Globus pallidus (tissue), 1 donor: Measurements from ENCODE around the gene USH1C.
A peak's percentile ranks its signal among the peaks of the same experiment; 100 is the strongest.

ENCODE experiments used
- DNase-seq: peaks from one replicate; pipeline ENCODE4 v3.0.0-alpha.2; 2015; ENCODE audit warnings: low spot score

USH1C gene

GRCh38 chr11:17526326-17526725 is 17.9 kb downstream of the USH1C start:
- DNase-seq, result no peak

GRCh38 chr11:17525570-17525969 is 18.6 kb downstream of the USH1C start:
- no peak for DNase-seq

DNA sequence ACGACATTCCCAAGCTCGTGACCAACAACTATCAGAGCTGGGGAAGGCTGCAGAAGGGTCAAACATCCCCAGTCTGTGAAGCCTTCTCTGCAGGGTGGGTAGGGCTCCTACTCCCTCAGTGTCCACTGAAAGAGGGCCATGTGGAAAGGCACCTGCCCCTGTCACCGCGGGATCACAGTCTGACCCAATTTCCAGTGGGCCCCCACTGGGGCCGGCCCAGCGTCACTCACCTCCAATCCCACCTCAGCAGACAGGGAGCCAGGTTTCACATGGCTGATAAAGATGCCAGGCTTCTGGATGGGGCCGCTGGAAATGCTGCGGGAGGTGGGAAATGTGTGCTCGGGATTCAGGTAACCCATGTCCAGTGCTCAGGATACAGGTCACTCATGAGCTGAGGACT is 20.0 kb downstream of the USH1C start:
- DNase-seq, result no peak

DNA sequence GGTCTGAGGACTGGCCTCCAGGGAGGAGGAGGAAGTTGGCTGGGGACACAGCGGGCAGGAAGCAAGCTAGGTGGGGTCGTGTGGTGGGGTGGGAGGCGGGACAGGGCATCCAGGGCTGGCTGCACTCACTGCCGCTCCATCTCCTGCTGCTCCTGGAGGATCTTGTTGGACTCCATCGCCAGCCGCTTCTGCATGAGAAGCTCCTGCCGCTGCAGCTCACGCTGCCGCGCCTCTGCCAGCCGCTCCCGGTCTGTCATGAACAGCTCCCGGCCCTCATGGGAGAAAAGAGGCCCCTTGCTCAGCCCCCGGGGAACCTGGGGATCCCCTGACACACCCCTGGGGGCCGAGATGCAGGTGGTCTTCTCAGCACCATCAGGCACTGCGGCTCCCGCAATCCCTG is 21.6 kb downstream of the USH1C start:
- DNase-seq, result no peak

DNA sequence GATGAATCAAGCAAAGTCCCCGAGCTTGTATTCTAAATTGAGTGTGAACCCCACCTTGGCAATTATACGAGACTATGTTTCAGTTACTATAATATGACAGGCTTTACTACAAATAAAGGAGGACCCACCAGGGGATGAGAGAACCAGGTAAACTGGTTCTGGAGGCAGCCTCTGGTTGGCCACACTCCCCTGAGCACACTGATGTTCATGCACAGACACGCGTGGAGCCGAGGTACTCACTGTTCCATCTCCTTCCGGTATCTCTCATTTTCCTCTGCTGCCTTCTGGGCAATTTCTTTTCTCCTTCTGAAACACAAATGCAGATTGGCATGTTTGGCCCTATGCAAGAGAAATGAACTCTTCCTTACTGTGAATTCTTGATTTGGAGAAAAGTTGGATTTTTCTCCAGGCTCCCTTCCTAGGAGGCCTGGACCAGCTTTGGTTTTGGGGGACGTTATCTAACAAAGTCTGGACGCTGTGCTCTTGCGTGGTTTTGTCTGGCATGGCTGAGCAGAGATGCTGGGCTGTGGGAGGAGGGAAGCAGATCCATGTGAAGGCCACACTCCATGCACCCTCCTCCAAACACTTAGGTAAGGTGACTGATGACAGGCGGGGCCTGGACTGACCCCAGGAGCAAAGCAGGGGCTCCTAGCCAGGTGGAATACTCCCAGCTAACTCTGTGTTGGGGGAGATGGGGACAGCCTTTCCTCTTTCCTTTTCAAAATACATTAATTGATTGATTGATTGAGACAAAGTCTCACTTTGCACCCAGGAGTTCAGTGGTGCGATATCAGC is 22.9 kb downstream of the USH1C start:
- no peak for DNase-seq

GRCh38 chr11:17519061-17519885 is 24.9 kb downstream of the USH1C start:
- DNase-seq, result peak; percentile 88

DNA sequence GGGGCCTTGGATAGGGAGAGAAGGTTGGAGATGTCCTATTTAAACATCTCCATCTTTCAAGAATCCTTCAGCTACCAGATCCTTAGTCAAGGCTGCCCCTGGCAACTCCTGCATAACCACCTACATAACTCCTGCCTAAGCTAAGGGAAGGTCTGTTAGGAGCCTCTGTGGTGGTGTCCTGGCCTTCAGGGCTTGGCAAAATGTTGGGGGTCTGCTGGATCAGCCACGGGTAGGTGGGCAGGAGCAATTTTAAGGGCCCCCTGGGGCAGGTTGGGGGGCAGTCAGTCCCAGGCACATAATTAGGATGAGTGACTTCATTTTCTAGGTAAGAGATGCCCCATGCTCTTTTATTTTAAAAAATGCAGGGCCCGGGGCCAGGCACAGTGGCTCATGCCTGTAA is 25.9 kb downstream of the USH1C start:
- no peak for DNase-seq

DNA sequence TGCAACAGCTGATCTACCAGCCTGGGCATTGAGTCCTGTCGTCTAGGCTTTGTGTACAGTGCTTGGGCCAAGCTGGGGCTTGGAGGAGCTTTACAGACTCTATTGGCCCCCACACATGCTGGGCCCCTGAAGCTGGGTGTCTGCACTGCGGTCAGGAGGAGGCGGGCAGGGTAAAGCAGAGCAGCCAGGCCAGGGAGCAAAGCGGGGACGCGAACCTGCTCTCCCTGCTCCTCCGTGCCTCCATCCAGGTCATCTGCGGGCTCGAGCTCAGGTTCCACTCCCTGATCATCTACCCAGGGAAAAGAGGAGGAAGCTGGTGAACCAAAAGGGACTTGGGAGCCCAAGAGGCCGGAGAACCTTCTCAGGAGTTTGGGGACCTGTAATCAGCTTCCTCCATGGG is 27.0 kb downstream of the USH1C start:
- no peak for DNase-seq

GRCh38 chr11:17516551-17517150 is 27.6 kb downstream of the USH1C start:
- peak; percentile 92 for DNase-seq

- no peak for DNase-seq
Measured at GRCh38 chr11:17515443-17516176, 28.6 kb downstream of the USH1C start.

GRCh38 chr11:17514476-17514875 is 29.7 kb downstream of the USH1C start:
- no peak for DNase-seq

GRCh38 chr11:17513853-17514252 is 30.4 kb downstream of the USH1C start:
- no peak for DNase-seq

DNA sequence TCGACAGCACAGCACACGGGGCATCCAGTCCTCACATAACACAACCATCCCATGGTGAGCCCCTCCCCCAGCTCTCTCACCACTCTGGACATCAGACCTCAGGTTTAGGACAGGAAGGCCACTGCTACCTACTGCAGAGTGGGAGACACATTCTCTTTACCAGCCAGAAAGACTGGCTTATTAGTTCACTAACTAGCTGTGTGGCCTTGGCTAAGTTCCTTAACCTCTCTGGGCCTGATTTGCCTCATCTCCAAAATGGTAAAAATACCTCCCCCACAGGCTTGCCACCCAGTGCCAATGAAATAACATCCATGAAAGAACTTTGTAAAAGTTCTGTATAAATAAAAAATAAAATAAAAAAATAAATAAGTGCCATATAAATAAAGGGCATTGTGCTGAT is 32.1 kb downstream of the USH1C start:
- DNase-seq, result no peak

- DNase-seq, result no peak
Measured at GRCh38 chr11:17511571-17511970, 32.6 kb downstream of the USH1C start.

DNA sequence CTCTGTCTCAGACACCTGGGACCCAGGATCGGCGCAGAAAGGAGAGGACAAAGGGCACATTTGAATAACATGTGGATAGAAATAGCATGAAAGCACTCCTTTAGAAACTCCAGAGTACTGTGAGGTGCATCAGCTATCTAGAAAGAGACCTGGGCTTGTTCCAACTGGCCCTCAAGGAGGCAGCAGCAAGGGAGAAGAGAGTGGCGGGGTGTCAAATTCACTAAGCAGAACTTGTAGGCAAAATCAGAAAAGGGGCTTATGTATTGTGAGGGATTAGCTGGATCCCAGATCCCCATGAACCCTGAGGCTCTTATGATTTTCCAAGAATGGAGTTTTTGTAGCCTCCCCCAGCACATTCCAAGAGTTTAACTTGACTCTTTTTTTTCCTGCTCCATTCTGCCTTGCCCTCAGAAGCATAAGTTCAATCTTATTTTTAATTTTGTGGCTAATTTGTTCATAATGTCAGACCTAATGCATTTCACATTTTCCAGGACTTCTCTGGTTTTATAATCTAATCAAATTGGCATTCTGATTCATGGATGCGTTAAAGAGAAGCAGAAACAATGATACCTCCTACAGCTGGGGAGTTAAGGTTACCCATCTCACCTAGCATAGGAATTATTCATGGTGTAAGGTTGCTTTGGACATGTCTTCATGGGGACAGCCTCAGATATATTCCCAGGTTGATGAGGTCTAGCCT is 33.6 kb downstream of the USH1C start:
- DNase-seq, result no peak

DNA sequence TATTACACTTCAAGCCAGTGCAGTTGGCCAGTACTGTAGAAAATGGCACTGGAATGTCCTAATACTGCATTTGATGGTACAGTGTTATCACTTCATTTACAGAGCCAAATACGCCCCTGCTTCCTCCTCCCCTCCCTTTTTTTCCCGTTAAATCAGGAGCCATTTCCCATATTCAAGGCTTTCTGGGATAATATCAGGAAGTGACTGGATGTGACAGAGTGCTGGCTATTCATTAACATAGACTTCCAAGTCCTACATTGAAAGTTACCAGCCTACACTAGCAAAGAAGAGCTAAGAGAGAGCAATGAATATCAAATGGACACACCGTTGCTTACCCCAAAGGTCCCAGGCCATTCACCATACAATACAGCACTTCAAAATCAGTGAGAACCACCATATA is 35.4 kb downstream of the USH1C start:
- DNase-seq, result no peak

DNA sequence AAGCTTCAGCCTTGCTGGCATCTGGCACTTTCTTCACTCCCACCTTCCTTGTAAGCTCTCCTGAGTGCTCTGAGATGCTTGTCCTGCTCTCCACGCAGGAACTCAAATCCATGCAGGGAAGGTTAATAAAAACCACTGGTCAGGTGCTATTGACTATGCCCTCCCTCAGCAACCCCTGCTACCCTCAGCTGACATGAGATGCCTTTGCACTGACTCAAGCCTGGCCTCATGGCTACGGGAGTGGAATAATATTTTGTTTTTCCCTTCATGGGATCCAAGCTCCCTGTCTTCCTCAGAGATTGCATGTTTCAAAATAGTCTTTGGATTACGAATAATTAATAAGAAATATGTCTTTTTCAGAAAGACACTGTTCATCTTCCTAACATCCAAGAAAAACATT is 35.9 kb downstream of the USH1C start:
- DNase-seq, result no peak

GRCh38 chr11:17507773-17508172 is 36.4 kb downstream of the USH1C start:
- no peak for DNase-seq

DNA sequence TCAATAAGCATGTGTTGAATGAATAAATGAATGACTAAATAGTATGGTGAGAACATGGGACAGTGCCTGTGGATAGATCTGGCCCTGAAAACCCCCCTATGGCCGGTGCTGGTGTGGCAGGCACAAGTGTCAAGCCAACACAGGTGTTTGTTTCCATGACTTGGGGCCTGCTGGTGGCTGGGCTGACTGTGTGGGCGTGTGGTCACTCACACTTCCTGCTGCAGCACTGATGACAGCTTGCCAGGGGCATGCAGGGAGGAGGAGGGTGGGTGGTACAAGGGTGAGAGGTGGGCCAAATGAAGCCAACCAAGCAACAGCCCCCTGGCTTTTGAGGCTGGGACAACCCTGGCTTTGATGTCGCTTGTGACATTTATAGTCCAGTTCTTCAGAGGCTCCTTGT is 37.3 kb downstream of the USH1C start:
- no peak for DNase-seq

GRCh38 chr11:17506314-17506713 is 37.9 kb downstream of the USH1C start:
- no peak for DNase-seq

GRCh38 chr11:17505146-17505545 is 39.1 kb downstream of the USH1C start:
- no peak for DNase-seq
